Suprapubic skin (tissue), 4 donors: ENCODE measurements around the gene NUP93. TPM values are rescaled to one million over a fixed set of nuclear protein-coding genes. Genes with fewer than 3 reads are reported as not detected.
A peak's percentile ranks its signal among the peaks of the same experiment; 100 is the strongest.

Source experiments
- DNase-seq, 2 donors: peaks; one replicate each; pipeline ENCODE4 v3.0.0-alpha.2; 2019; ENCODE audit warnings: low spot score in 2 of 2
- H3K27ac ChIP-seq: fragments of 200-600 bp; sonication (generic); one replicate; pipeline ENCODE4 v1.5.1; 2019
- H3K27me3 ChIP-seq: fragments of 200-600 bp; sonication (generic); one replicate; pipeline ENCODE4 v1.5.1; 2019
- H3K36me3 ChIP-seq: fragments of 200-600 bp; sonication (generic); one replicate; pipeline ENCODE4 v1.5.1; 2019
- H3K4me1 ChIP-seq: fragments of 200-600 bp; sonication (generic); one replicate; pipeline ENCODE4 v1.5.1; 2019
- H3K4me3 ChIP-seq: fragments of 200-600 bp; sonication (generic); one replicate; pipeline ENCODE4 v1.5.1; 2019; ENCODE audit warnings: mild to moderate bottlenecking
- H3K9me3 ChIP-seq: fragments of 200-600 bp; sonication (generic); one replicate; pipeline ENCODE4 v1.5.1; 2019
- CTCF ChIP-seq, 2 donors: fragments of 200-600 bp in 1 of 2; fragments of 450-650 bp in 1 of 2; sonication (generic) in 1 of 2; IDR thresholded peaks; one replicate each; pipeline ENCODE4 v1.5.1; 2016 to 2019; ENCODE audit warnings: antibody characterized with exemption in 2 of 2, mild to moderate bottlenecking in 1 of 2, moderate library complexity in 1 of 2
- EP300 ChIP-seq: sonication (generic); formaldehyde crosslinking; IDR thresholded peaks from one replicate; pipeline ENCODE4 v1.6.1; 2017; ENCODE audit warnings: antibody characterized with exemption
- POLR2A ChIP-seq, 2 donors: fragments of 450-650 bp; IDR thresholded peaks; one replicate each; pipeline ENCODE4 v1.6.1; 2017; ENCODE audit warnings: antibody characterized with exemption in 2 of 2, mild to moderate bottlenecking in 2 of 2, moderate library complexity in 2 of 2
- POLR2AphosphoS5 ChIP-seq, 3 donors: sonication (generic); formaldehyde crosslinking; IDR thresholded peaks; one replicate each; pipeline ENCODE4 v1.6.1; 2017; ENCODE audit warnings: antibody characterized with exemption in 3 of 3
- WGBS: methylation state at CpG from one replicate; pipeline ENCODE4 v1.1.5; 2018; 5-methylcytosine and 5-hydroxymethylcytosine counted together
- total RNA-seq, 4 donors: library from RNA; depleted of rRNA; stranded (reverse); fragments of >200 nt; gene quantifications; one replicate each; pipeline ENCODE4 v1.1.0, GENCODE V29; 2016

Gene NUP93
- total RNA-seq, 4 donors from 2014 or later = 27.9 to 56.6 (median 44.1) TPM

GRCh38 chr16:56785317-56785716 is 55.4 kb downstream of the NUP93 start:
- no peaks in the 10 kb centered on the region for H3K27me3 ChIP-seq
- no peak overlapping the region for H3K4me3 ChIP-seq
- DNase-seq = no peak
- TF ChIP-seq POLR2A (IDR thresholded peaks at IDR 0.05) = no peak
- TF ChIP-seq CTCF (IDR thresholded peaks at IDR 0.05) = no peak
- no peak for TF ChIP-seq POLR2AphosphoS5 (IDR thresholded peaks at IDR 0.05)
- TF ChIP-seq EP300 = no peak
- no peaks in the 10 kb centered on the region for H3K36me3 ChIP-seq
- no peaks in the 10 kb centered on the region for H3K4me1 ChIP-seq
- WGBS = 97% methylated on average over 6 of the region's 6 CpGs
- H3K27ac ChIP-seq = no peak overlapping the region
- no peaks in the 10 kb centered on the region for H3K9me3 ChIP-seq

GRCh38 chr16:56787167-56787566 is 57.2 kb downstream of the NUP93 start:
- Histone ChIP-seq H3K27me3 (no peaks in the 10 kb centered on the region), H3K36me3 (no peaks in the 10 kb centered on the region), H3K27ac (no peak overlapping the region), H3K4me1 (no peaks in the 10 kb centered on the region), H3K4me3 (no peak overlapping the region), H3K9me3 (no peaks in the 10 kb centered on the region)
- DNase-seq = no peak
- WGBS = 52% methylated on average over 6 of the region's 6 CpGs
- no peak for TF ChIP-seq CTCF (IDR thresholded peaks at IDR 0.05)
- TF ChIP-seq EP300 = no peak
- no peak for TF ChIP-seq POLR2AphosphoS5 (IDR thresholded peaks at IDR 0.05)
- no peak for TF ChIP-seq POLR2A (IDR thresholded peaks at IDR 0.05)

GRCh38 chr16:56788435-56788834 is 58.5 kb downstream of the NUP93 start:
- 89% methylated on average over 4 of the region's 4 CpGs for WGBS
- TF ChIP-seq POLR2AphosphoS5 (IDR thresholded peaks at IDR 0.05) (no peak), CTCF (IDR thresholded peaks at IDR 0.05) (no peak), POLR2A (IDR thresholded peaks at IDR 0.05) (no peak), EP300 (no peak)

GRCh38 chr16:56789360-56789759 is 59.4 kb downstream of the NUP93 start:
- Histone ChIP-seq H3K4me3 (no peak overlapping the region), H3K27me3 (no peaks in the 10 kb centered on the region), H3K36me3 (no peaks in the 10 kb centered on the region), H3K9me3 (no peaks in the 10 kb centered on the region), H3K4me1 (no peaks in the 10 kb centered on the region), H3K27ac (no peak overlapping the region)
- TF ChIP-seq EP300 (no peak), POLR2A (IDR thresholded peaks at IDR 0.05) (no peak), CTCF (IDR thresholded peaks at IDR 0.05) (peak in 1 of 2 donors; percentile 42), POLR2AphosphoS5 (IDR thresholded peaks at IDR 0.05) (no peak)
- 60% methylated on average over 5 of the region's 5 CpGs for WGBS
- no peak for DNase-seq

More at GRCh38 chr16:56788435-56788834, 58.5 kb downstream of the NUP93 start:
- H3K4me1 ChIP-seq = no peaks in the 10 kb centered on the region
- no peaks in the 10 kb centered on the region for H3K27me3 ChIP-seq
- DNase-seq = no peak
- no peaks in the 10 kb centered on the region for H3K36me3 ChIP-seq
- H3K4me3 ChIP-seq = no peak overlapping the region
- no peaks in the 10 kb centered on the region for H3K9me3 ChIP-seq
- no peak overlapping the region for H3K27ac ChIP-seq

- H3K4me1 ChIP-seq = no peaks in the 10 kb centered on the region
- no peaks in the 10 kb centered on the region for H3K27me3 ChIP-seq
- H3K36me3 ChIP-seq = no peaks in the 10 kb centered on the region
- no peak overlapping the region for H3K27ac ChIP-seq
- no peak for DNase-seq
- H3K9me3 ChIP-seq = no peaks in the 10 kb centered on the region
- H3K4me3 ChIP-seq = no peak overlapping the region
- TF ChIP-seq EP300 (no peak), CTCF (IDR thresholded peaks at IDR 0.05) (no peak), POLR2AphosphoS5 (IDR thresholded peaks at IDR 0.05) (no peak), POLR2A (IDR thresholded peaks at IDR 0.05) (no peak)
Measured at GRCh38 chr16:56792967-56793366, 63.0 kb downstream of the NUP93 start.
